NCI-H2227 (cell line): ENCODE measurements around the gene ITLN1.

Source experiments
- DNase-seq: peaks from one replicate; lab custom pipeline; 2025; ENCODE audit not compliant: unreplicated experiment; lab: John Stamatoyannopoulos, UW

The ITLN1 gene

DNA sequence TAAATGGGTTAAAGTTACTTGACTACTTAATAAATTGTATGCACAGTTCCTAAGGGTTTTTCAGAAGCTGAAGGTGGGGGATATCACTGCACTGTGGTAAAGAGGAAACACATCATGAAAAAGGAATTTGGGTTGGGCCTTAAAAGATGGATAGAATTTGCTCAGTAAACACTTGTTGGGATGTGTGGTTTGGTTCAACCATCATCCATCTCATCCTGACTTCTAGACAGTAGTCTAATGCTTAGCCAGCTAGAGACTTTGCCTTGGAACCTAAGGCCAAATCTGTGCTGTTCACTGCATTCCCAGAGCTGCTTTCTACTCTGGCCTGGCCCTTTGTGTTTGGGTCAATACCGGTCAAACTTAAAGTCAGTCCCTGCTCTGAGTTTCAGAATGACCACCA lies 58.4 kb downstream of the ITLN1 start:
- DNase-seq: no peak
